ENCODE data around the gene MICU2.
"Not testable (repeated sequence)": the region's sequence is repeated elsewhere in the genome, so short reads cannot be mapped to it uniquely, and the experiment has no call there.

MICU2 gene

GRCh38 chr13:21616205-21616866 lies 12.4 kb upstream of the MICU2 start:
- Histone ChIP-seq H3K36me3 (ENCODE audit: control insufficient read depth, insufficient read depth, low read length) (no peaks in the 10 kb centered on the region), H3K4me1 (ENCODE audit: control insufficient read depth, insufficient read depth, low read length) (no peaks in the 10 kb centered on the region), H3K9ac (ENCODE audit: low read depth, low read length) (no peak overlapping the region), H3K4me3 (ENCODE audit: low read depth, low read length) (no peak overlapping the region), H3K27me3 (ENCODE audit: control insufficient read depth, insufficient read depth, low read length) (no peaks in the 10 kb centered on the region), H3K9me3 (ENCODE audit: control insufficient read depth, insufficient read depth, low read length) (no peaks in the 10 kb centered on the region)

DNA sequence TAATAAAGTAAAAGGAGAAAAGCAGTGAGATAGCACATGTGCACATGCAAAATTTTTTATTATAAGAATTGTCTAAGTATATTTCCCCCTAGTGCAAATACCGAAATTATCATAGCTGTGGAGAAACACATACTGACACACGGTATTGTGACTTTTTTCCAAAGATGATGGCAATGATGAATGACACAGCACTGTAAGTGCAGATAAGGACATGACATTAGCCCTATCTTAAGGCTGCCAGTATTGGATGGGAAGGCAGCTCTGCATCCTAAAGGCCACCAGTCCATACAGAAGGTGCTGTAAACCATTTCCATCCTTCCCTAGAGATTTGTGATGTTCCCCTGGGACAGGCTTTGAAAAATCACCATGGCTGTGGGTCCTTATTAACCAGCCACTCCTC lies 11.5 kb upstream of the MICU2 start:
- no peak overlapping the region for H3K4me3 ChIP-seq (ENCODE audit: low read depth, low read length)
- H3K4me1 ChIP-seq (ENCODE audit: control insufficient read depth, insufficient read depth, low read length), result no peaks in the 10 kb centered on the region
- no peaks in the 10 kb centered on the region for H3K27me3 ChIP-seq (ENCODE audit: control insufficient read depth, insufficient read depth, low read length)
- H3K9ac ChIP-seq (ENCODE audit: low read depth, low read length), result no peak overlapping the region
- no peaks in the 10 kb centered on the region for H3K36me3 ChIP-seq (ENCODE audit: control insufficient read depth, insufficient read depth, low read length)
- H3K9me3 ChIP-seq (ENCODE audit: control insufficient read depth, insufficient read depth, low read length), result no peaks in the 10 kb centered on the region

DNA sequence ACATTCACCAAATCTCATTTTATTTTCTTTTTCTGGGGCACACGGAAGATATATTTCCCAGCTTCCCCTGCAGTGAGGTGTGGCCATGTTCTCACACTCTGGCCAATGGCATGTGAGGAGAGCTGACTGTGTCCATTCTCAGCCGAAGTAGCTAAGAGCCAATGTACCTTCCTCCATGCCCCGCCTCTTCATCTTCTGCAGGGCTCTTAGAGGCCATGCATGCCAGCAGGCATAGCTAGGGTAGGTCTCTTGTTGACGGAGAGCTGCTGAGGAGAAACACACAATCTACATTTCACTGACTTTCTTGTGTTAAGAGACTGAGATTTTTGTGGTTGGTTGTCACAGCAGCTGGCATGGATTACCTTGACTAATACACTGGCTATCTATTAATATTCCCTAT lies 9.8 kb upstream of the MICU2 start:
- H3K9ac ChIP-seq (ENCODE audit: low read depth, low read length), result no peak overlapping the region

DNA sequence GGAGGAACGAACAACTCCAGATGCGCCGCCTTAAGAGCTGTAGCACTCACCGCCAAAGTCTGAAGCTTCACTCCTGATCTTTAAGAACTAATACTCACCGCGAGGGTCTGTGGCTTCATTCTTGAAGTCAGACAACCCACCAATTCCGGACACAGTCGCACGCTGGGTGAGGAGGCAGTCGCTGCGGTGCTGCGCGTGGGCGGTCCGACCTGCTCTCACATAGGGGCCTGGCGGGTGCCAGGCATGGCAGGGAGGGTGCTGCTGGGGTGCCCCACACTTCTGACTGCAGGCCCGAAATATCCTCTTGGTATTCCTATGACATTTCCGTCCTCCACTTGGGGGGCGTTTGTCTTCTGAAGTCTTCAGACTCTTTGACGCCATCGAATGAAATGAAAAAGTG lies 7.4 kb upstream of the MICU2 start:
- H3K4me3 ChIP-seq (ENCODE audit: low read depth, low read length), result no peak overlapping the region
- no peaks in the 10 kb centered on the region for H3K27me3 ChIP-seq (ENCODE audit: control insufficient read depth, insufficient read depth, low read length)
- no peak overlapping the region for H3K9ac ChIP-seq (ENCODE audit: low read depth, low read length)
- no peaks in the 10 kb centered on the region for H3K9me3 ChIP-seq (ENCODE audit: control insufficient read depth, insufficient read depth, low read length)
- H3K36me3 ChIP-seq (ENCODE audit: control insufficient read depth, insufficient read depth, low read length), result no peaks in the 10 kb centered on the region
- no peaks in the 10 kb centered on the region for H3K4me1 ChIP-seq (ENCODE audit: control insufficient read depth, insufficient read depth, low read length)

More for the DNA sequence above, 9.8 kb upstream of the MICU2 start:
- H3K36me3 ChIP-seq (ENCODE audit: control insufficient read depth, insufficient read depth, low read length), result no peaks in the 10 kb centered on the region
- no peaks in the 10 kb centered on the region for H3K9me3 ChIP-seq (ENCODE audit: control insufficient read depth, insufficient read depth, low read length)
- no peak overlapping the region for H3K4me3 ChIP-seq (ENCODE audit: low read depth, low read length)
- H3K27me3 ChIP-seq (ENCODE audit: control insufficient read depth, insufficient read depth, low read length), result no peaks in the 10 kb centered on the region
- no peaks in the 10 kb centered on the region for H3K4me1 ChIP-seq (ENCODE audit: control insufficient read depth, insufficient read depth, low read length)

DNA sequence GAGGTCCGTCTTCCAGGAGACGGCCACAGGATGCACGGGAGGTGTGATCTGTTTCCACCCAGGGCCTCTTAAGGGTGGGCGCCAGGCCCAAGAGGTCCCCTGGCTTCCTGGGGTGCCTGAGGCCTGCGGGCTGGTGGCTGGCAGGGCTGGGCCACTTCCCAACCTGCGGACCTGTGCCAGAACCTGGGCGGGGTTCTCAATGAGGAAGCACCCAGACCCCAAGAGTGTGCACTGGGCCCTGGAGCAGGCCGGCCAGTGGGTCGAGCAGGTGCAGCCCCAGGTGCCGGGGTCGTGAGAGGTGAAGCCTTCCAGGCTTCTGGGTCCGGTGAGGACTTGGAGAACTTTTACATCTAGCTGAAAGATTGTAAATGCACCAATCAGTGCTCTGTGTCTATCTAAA lies 6.7 kb upstream of the MICU2 start:
- Histone ChIP-seq H3K9ac (ENCODE audit: low read depth, low read length) (no peak overlapping the region), H3K27me3 (ENCODE audit: control insufficient read depth, insufficient read depth, low read length) (peaks cover 2% of the 10 kb centered on the region), H3K4me1 (ENCODE audit: control insufficient read depth, insufficient read depth, low read length) (no peaks in the 10 kb centered on the region), H3K9me3 (ENCODE audit: control insufficient read depth, insufficient read depth, low read length) (no peaks in the 10 kb centered on the region), H3K4me3 (ENCODE audit: low read depth, low read length) (no peak overlapping the region), H3K36me3 (ENCODE audit: control insufficient read depth, insufficient read depth, low read length) (no peaks in the 10 kb centered on the region)

DNA sequence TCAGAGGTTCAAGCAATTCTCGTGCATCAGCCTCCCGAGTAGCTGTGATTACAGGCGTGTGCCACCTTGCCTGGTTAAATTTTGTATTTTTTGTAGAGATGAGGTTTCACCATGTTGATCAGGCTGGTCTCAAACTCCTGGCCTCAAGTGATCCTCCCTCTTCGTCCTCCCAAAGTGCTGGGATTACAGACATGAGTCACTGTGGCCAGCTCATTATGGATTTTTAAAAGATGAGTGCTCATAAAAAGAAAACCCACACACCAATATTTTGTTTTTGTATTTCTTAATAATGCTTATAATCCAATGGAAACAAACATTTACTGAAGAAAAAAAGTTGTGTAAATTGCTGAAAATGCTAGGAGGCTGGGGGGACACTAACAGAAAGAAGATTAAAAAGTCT lies 5.0 kb upstream of the MICU2 start:
- Histone ChIP-seq H3K27me3 (ENCODE audit: control insufficient read depth, insufficient read depth, low read length) (peaks cover 4% of the 10 kb centered on the region), H3K36me3 (ENCODE audit: control insufficient read depth, insufficient read depth, low read length) (no peaks in the 10 kb centered on the region), H3K9me3 (ENCODE audit: control insufficient read depth, insufficient read depth, low read length) (no peaks in the 10 kb centered on the region), H3K9ac (ENCODE audit: low read depth, low read length) (no peak overlapping the region), H3K4me1 (ENCODE audit: control insufficient read depth, insufficient read depth, low read length) (peaks cover 4% of the 10 kb centered on the region), H3K4me3 (ENCODE audit: low read depth, low read length) (no peak overlapping the region)

DNA sequence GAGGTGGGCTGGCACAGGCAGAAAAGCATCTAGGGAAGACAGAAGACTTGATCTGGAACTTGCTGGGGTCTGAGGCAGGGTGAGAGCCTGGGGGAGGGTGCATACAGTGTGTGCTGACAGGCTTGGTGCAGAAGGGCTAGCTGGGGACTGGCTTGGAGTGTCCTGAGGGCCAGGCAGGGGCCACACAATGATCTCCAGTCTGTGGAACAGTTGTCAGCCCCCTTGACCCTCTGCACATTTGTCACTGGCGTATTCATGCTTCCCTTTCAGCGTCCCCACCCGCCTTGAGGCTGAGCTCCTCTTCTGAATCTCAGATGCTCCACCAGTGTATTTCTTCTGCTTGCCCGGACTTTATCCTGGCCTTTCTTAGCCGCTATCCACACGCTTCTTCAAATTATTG lies 2.8 kb upstream of the MICU2 start:
- H3K9ac ChIP-seq (ENCODE audit: low read depth, low read length), result no peak overlapping the region
- no peak overlapping the region for H3K4me3 ChIP-seq (ENCODE audit: low read depth, low read length)
- peaks cover 4% of the 10 kb centered on the region for H3K27me3 ChIP-seq (ENCODE audit: control insufficient read depth, insufficient read depth, low read length)
- peaks cover 4% of the 10 kb centered on the region for H3K4me1 ChIP-seq (ENCODE audit: control insufficient read depth, insufficient read depth, low read length)
- no peaks in the 10 kb centered on the region for H3K9me3 ChIP-seq (ENCODE audit: control insufficient read depth, insufficient read depth, low read length)
- no peaks in the 10 kb centered on the region for H3K36me3 ChIP-seq (ENCODE audit: control insufficient read depth, insufficient read depth, low read length)

- H3K9me3 ChIP-seq (ENCODE audit: control insufficient read depth, insufficient read depth, low read length), result no peaks in the 10 kb centered on the region
- no peak overlapping the region for H3K4me3 ChIP-seq (ENCODE audit: low read depth, low read length)
- H3K27me3 ChIP-seq (ENCODE audit: control insufficient read depth, insufficient read depth, low read length), result peaks cover 4% of the 10 kb centered on the region
- peaks cover 4% of the 10 kb centered on the region for H3K4me1 ChIP-seq (ENCODE audit: control insufficient read depth, insufficient read depth, low read length)
- no peaks in the 10 kb centered on the region for H3K36me3 ChIP-seq (ENCODE audit: control insufficient read depth, insufficient read depth, low read length)
- H3K9ac ChIP-seq (ENCODE audit: low read depth, low read length), result no peak overlapping the region
Measured at GRCh38 chr13:21606251-21606650, 2.3 kb upstream of the MICU2 start.

DNA sequence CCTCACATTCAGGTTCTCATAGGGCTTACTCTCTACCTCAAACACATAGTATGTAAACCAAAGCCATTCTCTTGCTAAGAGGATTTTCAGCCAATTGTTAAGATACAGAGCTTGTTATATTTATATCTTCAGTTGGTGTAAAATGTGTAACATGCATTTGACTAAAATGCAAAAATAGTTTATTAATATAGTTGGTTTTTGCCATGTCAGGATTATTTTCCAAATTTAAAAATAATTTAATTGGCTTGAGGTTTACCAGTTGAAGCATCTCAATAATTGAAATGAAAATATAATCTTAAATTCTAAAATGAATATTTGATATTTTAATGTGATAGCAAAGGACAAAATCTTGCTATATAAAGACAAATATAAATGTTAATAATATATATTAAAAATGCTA lies 7.2 kb downstream of the MICU2 start:
- Histone ChIP-seq H3K36me3 (ENCODE audit: control insufficient read depth, insufficient read depth, low read length) (no peaks in the 10 kb centered on the region), H3K9me3 (ENCODE audit: control insufficient read depth, insufficient read depth, low read length) (no peaks in the 10 kb centered on the region), H3K9ac (ENCODE audit: low read depth, low read length) (no peak overlapping the region), H3K27me3 (ENCODE audit: control insufficient read depth, insufficient read depth, low read length) (no peaks in the 10 kb centered on the region), H3K4me3 (ENCODE audit: low read depth, low read length) (no peak overlapping the region), H3K4me1 (ENCODE audit: control insufficient read depth, insufficient read depth, low read length) (peaks cover 6% of the 10 kb centered on the region)

DNA sequence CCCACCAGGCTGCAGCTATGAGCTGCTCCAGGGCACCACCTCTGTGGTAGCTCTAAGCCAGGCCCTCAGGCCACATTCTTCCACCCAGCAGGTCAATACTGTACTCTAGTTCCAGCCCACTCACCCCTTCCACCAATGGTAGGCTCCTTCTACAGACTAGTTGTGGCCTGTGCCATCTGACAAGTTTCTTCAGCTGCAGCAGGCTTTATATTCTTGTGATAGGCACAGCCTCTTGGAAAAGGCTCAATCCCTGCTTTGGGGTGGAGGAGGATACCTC lies 8.5 kb downstream of the MICU2 start:
- H3K36me3 ChIP-seq (ENCODE audit: control insufficient read depth, insufficient read depth, low read length), result no peaks in the 10 kb centered on the region
- H3K9me3 ChIP-seq (ENCODE audit: control insufficient read depth, insufficient read depth, low read length), result no peaks in the 10 kb centered on the region
- no peak overlapping the region for H3K9ac ChIP-seq (ENCODE audit: low read depth, low read length)
- H3K4me3 ChIP-seq (ENCODE audit: low read depth, low read length), result no peak overlapping the region
- H3K27me3 ChIP-seq (ENCODE audit: control insufficient read depth, insufficient read depth, low read length), result no peaks in the 10 kb centered on the region
- H3K4me1 ChIP-seq (ENCODE audit: control insufficient read depth, insufficient read depth, low read length), result peaks cover 6% of the 10 kb centered on the region

DNA sequence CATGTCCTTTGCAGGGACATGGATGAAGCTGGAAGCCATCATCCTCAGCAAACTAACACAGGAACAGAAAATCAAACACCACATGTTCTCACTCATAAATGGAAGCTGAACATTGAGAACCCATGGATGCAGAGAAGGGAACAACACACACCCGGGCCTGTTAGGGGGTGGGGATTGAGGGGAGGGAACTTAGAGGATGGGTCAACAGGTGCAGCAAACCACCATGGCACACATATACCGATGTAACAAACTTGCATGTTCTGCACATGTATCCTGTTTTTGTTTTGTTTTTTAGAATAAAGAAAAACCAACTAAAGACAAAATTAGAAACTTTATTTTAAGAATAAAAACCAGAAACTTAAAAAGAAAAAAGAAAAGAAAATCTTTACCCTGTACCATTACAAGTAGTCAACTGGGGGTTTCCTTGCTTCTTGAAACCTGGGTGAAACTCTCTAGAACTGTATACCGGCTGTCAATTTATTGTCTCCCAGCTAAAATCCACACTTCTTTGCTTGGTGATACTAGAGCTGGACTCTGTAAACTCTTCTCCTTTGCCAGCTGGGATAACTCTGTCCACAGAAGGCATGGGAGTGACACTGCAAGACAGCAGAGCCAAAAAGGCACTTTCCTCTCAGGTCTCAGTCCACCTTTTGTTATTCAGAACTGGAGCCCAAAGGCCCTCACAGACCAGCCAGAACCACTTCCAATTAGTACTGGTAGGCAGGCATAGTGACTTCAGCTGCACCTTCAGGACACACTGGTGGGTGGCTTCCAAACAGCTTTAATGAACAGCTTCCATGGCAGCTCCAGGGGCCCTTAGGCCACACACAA lies 9.0 kb downstream of the MICU2 start:
- no peak overlapping the region for H3K4me3 ChIP-seq (ENCODE audit: low read depth, low read length)
- H3K9ac ChIP-seq (ENCODE audit: low read depth, low read length), result no peak overlapping the region
- H3K4me1 ChIP-seq (ENCODE audit: control insufficient read depth, insufficient read depth, low read length), result peaks cover 6% of the 10 kb centered on the region
- no peaks in the 10 kb centered on the region for H3K27me3 ChIP-seq (ENCODE audit: control insufficient read depth, insufficient read depth, low read length)
- no peaks in the 10 kb centered on the region for H3K9me3 ChIP-seq (ENCODE audit: control insufficient read depth, insufficient read depth, low read length)
- no peaks in the 10 kb centered on the region for H3K36me3 ChIP-seq (ENCODE audit: control insufficient read depth, insufficient read depth, low read length)

GRCh38 chr13:21590665-21591456 lies 13.1 kb downstream of the MICU2 start:
- H3K36me3 ChIP-seq (ENCODE audit: control insufficient read depth, insufficient read depth, low read length); H3K9ac ChIP-seq (ENCODE audit: low read depth, low read length); H3K4me1 ChIP-seq (ENCODE audit: control insufficient read depth, insufficient read depth, low read length); H3K9me3 ChIP-seq (ENCODE audit: control insufficient read depth, insufficient read depth, low read length); H3K27me3 ChIP-seq (ENCODE audit: control insufficient read depth, insufficient read depth, low read length); H3K4me3 ChIP-seq (ENCODE audit: low read depth, low read length): not testable (repeated sequence)
